ENCODE data around the gene COL4A2.

Gene COL4A2

DNA sequence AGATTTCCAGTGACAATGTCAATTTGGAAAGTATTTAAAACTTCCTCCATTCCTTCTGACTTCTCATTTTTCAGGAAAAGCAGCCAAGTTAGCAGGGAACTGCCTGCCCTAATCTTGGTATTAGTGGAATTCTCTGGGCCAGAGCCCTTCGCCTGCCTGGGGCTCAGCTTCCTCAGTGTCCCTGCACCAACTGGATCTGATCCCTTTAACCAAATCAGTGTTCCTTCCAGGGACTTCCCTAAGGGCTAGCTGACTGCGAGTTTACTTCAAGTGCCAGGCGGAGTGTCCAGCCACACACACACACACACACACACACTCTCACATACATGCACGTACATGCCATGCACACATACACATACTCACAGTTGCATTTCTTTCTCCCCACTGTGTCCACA lies 234.4 kb downstream of the COL4A2 start:
- TF ChIP-seq, protein P1, sequence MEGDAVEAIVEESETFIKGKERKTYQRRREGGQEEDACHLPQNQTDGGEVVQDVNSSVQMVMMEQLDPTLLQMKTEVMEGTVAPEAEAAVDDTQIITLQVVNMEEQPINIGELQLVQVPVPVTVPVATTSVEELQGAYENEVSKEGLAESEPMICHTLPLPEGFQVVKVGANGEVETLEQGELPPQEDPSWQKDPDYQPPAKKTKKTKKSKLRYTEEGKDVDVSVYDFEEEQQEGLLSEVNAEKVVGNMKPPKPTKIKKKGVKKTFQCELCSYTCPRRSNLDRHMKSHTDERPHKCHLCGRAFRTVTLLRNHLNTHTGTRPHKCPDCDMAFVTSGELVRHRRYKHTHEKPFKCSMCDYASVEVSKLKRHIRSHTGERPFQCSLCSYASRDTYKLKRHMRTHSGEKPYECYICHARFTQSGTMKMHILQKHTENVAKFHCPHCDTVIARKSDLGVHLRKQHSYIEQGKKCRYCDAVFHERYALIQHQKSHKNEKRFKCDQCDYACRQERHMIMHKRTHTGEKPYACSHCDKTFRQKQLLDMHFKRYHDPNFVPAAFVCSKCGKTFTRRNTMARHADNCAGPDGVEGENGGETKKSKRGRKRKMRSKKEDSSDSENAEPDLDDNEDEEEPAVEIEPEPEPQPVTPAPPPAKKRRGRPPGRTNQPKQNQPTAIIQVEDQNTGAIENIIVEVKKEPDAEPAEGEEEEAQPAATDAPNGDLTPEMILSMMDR (conservative IDR thresholded peaks at IDR 0.05; ENCODE audit: low read depth), result no peak
- DNase-seq (ENCODE audit: low spot score), result no peak
- POLR2A ChIA-PET (ENCODE audit: low non-redundant PET), result interaction anchor here (0.6 kb wide), 1 partner anchor 755 kb away, joined by 5 read pairs; the partner anchor contains the start of gene IRS2
- CTCF ChIA-PET, result no interaction called here
- no peak overlapping the region for H3K27ac ChIP-seq

- no peak overlapping the region for H3K27ac ChIP-seq
- DNase-seq (ENCODE audit: low spot score), result no peak
- ChIA-PET CTCF (interaction anchor here (0.6 kb wide), 1 partner anchor 56 kb away, joined by 3 read pairs; no protein-coding TSS in a partner anchor), POLR2A (ENCODE audit: low non-redundant PET) (no interaction called here)
- TF ChIP-seq, protein P1 (conservative IDR thresholded peaks at IDR 0.05; ENCODE audit: low read depth), result no peak
These were observed 235.2 kb downstream of the COL4A2 start for GRCh38 chr13:110542169-110542796.

DNA sequence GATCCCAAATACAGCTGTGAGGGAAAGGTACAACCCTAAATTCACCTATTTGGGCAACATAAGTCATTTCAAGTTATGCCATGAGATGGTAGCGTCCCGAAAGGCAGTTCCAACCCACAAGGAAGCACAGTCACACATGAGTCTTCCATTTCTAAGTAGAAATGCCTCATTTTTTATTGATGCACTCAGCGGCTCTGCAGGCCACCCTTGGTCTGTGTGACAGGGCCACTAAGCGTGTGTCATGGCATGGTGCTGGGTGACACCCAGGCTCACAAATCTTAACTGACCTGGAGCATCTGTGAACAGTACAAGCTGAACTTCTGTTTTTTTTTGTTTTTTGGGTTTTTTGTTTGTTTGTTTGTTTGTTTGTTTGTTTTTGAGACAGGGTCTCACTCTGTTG lies 239.3 kb downstream of the COL4A2 start:
- CTCF ChIA-PET, result interaction anchor here (0.6 to 0.7 kb wide), 3 partner anchors 20 to 91 kb away, joined by 3 to 5 read pairs (median 3); no protein-coding TSS in a partner anchor
- TF ChIP-seq, protein P1 (conservative IDR thresholded peaks at IDR 0.05; ENCODE audit: low read depth), result no peak

DNA sequence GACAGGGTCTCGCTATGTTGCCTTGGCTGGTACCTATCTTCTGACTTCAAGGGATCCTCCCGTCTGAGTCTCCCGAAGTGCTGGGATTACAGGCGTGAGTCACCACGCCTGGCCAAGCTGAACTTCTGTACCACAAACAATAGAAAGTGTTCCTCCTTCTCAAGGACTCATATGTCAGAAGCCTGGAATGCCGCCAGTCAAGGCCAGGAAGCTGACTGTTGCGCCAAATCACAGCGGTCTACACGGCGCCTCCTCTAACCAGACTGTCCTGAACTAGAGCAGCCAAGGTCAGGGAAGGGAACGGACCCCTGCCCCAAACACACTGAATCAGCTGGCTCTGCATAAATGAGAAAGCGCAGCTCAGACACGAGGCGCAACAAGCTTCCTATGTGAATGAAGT lies 239.8 kb downstream of the COL4A2 start:
- TF ChIP-seq, protein P1 (conservative IDR thresholded peaks at IDR 0.05; ENCODE audit: low read depth), result no peak
- POLR2A ChIA-PET (ENCODE audit: low non-redundant PET), result interaction anchor here (0.5 kb wide), 1 partner anchor 26 kb away, joined by 3 read pairs; no protein-coding TSS in a partner anchor
- peak; percentile 89 for DNase-seq (ENCODE audit: low spot score)
- peak overlapping the region; percentile 56 for H3K27ac ChIP-seq
- CTCF ChIA-PET, result interaction anchor here (0.6 to 0.7 kb wide), 2 partner anchors 20 to 91 kb away, joined by 3 read pairs; no protein-coding TSS in a partner anchor

More for the DNA sequence above, 239.3 kb downstream of the COL4A2 start:
- POLR2A ChIA-PET (ENCODE audit: low non-redundant PET), result no interaction called here
- DNase-seq (ENCODE audit: low spot score), result no peak
- H3K27ac ChIP-seq, result peak overlapping the region; percentile 56

DNA sequence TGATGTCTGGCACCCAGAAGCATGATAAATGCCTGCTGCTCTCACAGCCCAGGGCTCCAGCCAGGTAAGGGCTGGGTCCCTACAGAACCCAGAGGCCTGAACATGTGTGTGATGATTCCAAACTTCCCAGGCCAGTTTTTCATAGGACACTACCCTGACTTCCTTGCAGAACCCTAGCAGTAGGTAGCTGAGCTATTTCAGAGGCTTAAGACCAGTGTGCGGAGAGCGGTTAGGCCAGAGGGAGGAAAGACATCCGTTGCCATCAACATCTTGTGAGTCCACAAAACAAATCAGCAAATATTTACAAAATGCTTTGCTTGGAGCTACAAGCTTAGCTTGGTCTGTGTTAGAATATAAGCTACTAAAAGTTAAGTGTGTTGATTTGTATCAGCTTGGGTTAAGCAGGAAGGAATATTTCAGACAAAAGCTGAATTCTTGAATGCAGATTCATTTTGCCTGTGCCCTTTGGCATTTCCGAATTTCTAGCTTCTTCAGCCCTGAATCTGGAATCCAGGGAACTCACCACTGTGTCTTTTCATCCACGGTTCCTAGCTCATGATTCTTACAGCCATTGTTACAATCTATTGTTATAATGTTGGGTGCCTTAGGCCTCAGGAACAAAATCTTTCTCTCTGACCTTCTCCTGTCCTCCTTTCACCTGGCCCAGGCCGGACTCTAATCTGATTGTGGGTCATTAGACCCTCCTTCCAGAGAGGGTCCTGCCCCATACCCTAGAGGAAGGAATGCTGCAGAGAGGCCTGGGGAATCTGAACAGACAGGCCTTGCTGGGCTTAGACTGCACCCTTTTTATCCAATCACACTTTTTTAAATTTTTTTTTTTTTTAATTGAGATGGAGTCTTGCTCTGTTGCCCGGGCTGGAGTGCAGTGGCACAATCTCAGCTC lies 242.1 kb downstream of the COL4A2 start:
- no peak overlapping the region for H3K27ac ChIP-seq
- DNase-seq (ENCODE audit: low spot score), result no peak
- POLR2A ChIA-PET (ENCODE audit: low non-redundant PET), result no interaction called here

GRCh38 chr13:110549795-110550160 lies 242.7 kb downstream of the COL4A2 start:
- ChIA-PET CTCF (interaction anchor here (0.7 kb wide), 1 partner anchor 400 kb away, joined by 4 read pairs; no protein-coding TSS in a partner anchor), POLR2A (ENCODE audit: low non-redundant PET) (no interaction called here)
- TF ChIP-seq, protein P1 (conservative IDR thresholded peaks at IDR 0.05; ENCODE audit: low read depth), result no peak
- no peak overlapping the region for H3K27ac ChIP-seq
- no peak for DNase-seq (ENCODE audit: low spot score)

More for the DNA sequence above, 242.1 kb downstream of the COL4A2 start:
- TF ChIP-seq, protein P1 (conservative IDR thresholded peaks at IDR 0.05; ENCODE audit: low read depth), result no peak
- CTCF ChIA-PET, result interaction anchor here (0.7 kb wide), 1 partner anchor 399 kb away, joined by 4 read pairs; no protein-coding TSS in a partner anchor

Measured in RWPE1 (cell line).